Measurements from ENCODE around the gene MYADML2.
"Not testable (repeated sequence)": the region's sequence is repeated elsewhere in the genome, so short reads cannot be mapped to it uniquely, and the experiment has no call there.

The MYADML2 gene

GRCh38 chr17:81947189-81947588, at the start of gene MYADML2:
Gene MYADML2 (minus strand): TSS chr17:81947233. CDS start chr17:81941741, 5,492 bp downstream.
- no peak for DNase-seq

- no peak for DNase-seq
Measured at GRCh38 chr17:81996232-81996756, 49.3 kb upstream of the MYADML2 start.

- DNase-seq: no peak
Measured at GRCh38 chr17:81995463-81996231, 48.6 kb upstream of the MYADML2 start.

- DNase-seq: no peak
Measured at GRCh38 chr17:81994593-81995462, 47.8 kb upstream of the MYADML2 start.

- DNase-seq: no peak
Measured at GRCh38 chr17:81993729-81994592, 46.9 kb upstream of the MYADML2 start.

- DNase-seq: no peak
Measured at GRCh38 chr17:81992306-81993102, 45.5 kb upstream of the MYADML2 start.

- DNase-seq: no peak
Measured at GRCh38 chr17:81991684-81992305, 44.8 kb upstream of the MYADML2 start.

- no peak for DNase-seq
Measured at GRCh38 chr17:81990836-81991683, 44.0 kb upstream of the MYADML2 start.

GRCh38 chr17:81987161-81987770, 40.2 kb upstream of the MYADML2 start:
- DNase-seq: no peak

- DNase-seq: no peak
Measured at GRCh38 chr17:81986606-81987005, 39.6 kb upstream of the MYADML2 start.

- no peak for DNase-seq
Measured at GRCh38 chr17:81984773-81985410, 37.9 kb upstream of the MYADML2 start.

GRCh38 chr17:81983639-81984373, 36.8 kb upstream of the MYADML2 start:
- DNase-seq: no peak

- no peak for DNase-seq
Measured at GRCh38 chr17:81983011-81983638, 36.1 kb upstream of the MYADML2 start.

GRCh38 chr17:81981511-81981910, 34.5 kb upstream of the MYADML2 start:
- DNase-seq: not testable (repeated sequence)

GRCh38 chr17:81980707-81981343, 33.8 kb upstream of the MYADML2 start:
- DNase-seq: no peak

- no peak for DNase-seq
Measured at GRCh38 chr17:81980122-81980521, 33.1 kb upstream of the MYADML2 start.

- DNase-seq: no peak
Measured at GRCh38 chr17:81978524-81979298, 31.7 kb upstream of the MYADML2 start.
